Caki2 (cell line): ENCODE measurements around the gene KNG1. TPM values are rescaled to one million over a fixed set of nuclear protein-coding genes. Genes with fewer than 3 reads are reported as not detected.

ENCODE experiments used
- DNase-seq: peaks from one replicate; pipeline ENCODE4 v3.0.0-alpha.2; 2015; ENCODE audit warnings: low read depth
- in situ Hi-C: cut with HindIII; loops from 2 replicates; pipeline ENCODE4 v1.10.0; 2016; ENCODE audit warnings: low sequenced_read_pairs, low pct_unique_long_range_greater_than_20kb, mixed read lengths
- total RNA-seq: library from RNA; depleted of rRNA; stranded (reverse); fragments of >200 nt; shearing (Covaris generic); gene quantifications from 2 replicates; pipeline ENCODE4 v1.2.3, GENCODE V29; 2014; ENCODE audit warnings: low replicate concordance

KNG1 gene
- total RNA-seq, 1 experiment from 2014 or later = not detected

DNA sequence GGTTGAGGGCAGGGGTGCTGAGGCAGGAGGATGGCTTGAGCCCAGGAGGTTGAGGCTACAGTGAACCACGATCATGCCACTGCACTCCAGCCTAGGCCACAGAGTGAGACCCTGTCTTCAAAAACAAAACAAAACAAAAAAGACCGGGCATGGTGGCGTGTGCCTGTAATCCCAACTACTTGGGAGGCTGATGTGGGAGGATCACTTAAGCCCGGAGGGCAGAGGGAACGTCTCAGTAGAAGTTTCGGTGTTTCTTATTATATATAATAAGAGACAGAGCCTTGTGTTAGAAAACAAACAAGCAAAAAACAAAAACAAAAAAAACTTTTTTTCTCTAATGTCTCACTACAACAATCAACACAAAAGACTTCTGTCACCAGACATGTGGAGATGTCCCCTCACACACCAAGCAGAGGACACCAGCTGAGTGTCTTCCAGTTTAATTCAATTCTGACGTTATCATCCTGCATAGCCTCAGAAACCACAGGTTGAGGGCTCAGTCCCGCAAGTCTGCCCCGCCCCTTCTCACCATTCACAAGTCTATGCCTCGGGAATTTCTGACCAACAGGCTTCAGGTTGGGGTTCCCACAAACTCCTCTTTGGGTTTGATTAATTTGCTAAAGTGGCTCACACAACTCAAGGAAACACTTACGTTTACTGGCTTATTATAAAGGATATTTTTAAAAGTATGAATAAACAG, 42.2 kb downstream of the KNG1 start:
- in situ Hi-C loops = no loop called here
- no peak for DNase-seq

DNA sequence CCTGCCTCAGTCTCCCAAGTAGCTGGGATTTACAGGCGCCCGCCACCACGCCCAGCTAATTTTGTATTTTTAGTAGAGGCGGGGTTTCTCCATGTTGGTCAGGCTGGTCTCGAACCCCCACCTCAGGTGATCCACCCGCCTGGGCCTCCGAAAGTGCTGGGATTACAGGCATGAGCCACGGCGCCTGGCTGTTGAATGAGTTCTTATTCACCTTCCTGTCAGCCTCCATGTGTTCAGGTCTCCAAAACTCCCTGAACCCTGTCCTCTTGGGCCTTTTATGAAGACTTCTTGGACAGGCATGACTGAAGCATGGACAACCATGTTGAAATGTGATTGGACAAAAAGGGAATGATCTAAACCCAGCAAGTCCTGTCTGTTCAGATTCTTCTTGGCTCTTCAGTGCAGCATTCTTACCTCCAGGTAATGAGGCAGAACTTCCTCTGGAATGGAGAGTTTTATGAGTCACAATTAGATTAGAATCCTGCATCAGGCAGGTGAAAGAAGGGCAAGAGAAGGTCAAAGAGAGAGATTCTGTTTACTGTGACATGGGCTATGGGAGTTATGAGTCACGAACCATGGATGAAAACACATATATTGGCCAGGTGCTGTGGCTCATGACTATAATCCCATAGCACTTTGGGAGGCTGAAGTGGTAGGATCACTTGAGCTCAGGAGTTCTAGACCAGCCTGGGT, 43.1 kb downstream of the KNG1 start:
- peak; percentile 93 for DNase-seq
- in situ Hi-C loops = no loop called here

DNA sequence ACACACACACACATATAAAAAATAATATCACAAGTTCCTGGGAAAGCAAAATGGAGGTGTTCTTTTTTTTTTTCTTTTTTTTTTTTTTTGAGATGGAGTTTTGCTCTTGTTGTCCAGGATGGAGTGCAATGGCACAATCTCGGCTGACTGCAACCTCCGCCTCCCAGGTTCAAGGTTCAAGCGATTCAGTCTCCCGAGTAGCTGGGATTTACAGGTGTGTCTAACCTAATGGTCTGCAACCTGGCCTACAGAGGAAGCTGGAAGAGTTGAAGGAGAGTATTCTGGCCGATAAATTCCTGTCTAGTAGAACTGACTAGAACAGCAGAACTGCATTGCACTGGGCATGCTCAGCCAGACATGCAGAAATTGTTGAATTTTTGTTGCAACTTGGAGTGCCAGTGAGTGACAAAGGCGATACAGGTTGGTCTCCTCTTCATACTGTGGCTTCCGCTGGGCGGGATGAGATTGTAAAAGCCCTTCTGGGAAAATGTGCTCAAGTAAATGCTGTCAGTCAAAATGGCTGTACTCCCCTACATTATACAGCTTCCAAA, 43.8 kb downstream of the KNG1 start:
- in situ Hi-C loops = no loop called here
- no peak for DNase-seq

DNA sequence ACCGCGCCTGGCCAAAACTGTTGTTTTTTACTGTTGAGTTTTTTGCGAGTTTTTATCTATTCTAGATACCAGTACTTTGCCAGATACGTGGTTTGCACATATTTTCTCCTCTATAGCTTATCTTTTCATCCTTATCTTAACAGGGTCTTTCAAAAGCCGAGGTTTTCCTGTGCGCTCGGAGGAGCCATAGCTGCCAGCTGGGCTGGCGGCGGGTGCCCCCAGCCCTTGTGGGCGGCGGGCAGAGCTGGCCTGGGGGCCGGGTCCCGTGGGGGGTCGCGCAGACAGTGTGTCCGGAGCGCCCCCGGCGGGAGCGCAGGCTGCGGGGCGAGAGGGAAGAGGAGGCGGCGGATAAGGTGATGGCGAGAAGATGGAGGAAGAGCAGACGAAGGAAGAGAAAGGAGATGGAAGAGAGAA, 55.1 kb downstream of the KNG1 start:
- no peak for DNase-seq
- in situ Hi-C loops = no loop called here

DNA sequence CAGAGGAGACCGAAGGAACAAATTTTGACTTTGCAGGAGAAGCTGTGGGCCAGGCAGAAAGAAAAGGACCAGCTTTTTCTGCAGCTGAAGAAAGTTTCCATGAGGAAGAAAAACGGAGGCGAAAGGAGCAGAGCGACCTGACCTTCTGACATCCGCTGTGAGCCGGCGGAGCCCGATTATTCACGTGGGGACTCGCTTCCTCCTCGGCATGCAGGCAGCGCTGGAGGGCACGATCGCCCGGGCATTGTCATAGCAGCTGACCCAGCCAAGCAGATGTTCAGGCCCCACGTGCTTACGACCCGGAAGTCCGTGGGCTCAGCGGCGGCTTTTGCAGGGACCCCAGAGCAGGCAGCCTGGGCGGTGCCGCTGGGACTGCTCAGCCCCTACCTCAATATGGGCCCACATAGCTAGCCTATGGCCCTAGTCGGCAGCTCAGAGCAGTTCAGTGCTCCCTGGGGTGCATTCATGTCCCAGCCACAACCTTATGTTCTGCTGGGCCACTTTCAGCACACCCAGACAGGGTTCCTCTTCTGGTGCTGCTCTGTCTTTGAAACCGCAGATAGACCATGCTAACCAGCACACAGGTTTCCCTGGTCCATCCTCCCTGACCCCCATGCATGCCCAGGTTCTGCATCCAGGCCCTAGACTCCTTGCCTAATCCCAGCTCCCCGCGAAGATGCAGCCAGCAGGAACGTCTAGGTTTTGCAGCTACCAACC, 55.7 kb downstream of the KNG1 start:
- no peak for DNase-seq
- in situ Hi-C loops = no loop called here

DNA sequence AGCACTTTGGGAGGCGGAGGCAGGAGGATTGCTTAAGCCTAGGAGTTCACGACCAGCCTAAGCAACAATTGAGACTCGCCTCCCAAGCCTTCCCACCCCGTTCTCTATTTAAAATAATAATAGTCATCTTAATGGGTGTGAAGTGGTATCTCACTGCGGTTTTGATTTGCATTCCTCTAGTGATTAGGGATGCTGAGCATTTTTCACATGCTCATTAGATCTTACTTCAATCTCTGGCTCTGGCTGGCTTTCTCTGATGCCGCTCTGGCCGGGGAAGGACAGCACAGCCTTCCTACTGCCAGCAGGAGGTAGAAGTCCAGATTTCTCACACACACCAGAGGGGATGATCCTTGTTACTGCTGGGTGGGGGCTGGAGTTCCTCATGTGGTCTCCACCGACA, 58.8 kb downstream of the KNG1 start:
- in situ Hi-C loops = no loop called here
- no peak for DNase-seq

DNA sequence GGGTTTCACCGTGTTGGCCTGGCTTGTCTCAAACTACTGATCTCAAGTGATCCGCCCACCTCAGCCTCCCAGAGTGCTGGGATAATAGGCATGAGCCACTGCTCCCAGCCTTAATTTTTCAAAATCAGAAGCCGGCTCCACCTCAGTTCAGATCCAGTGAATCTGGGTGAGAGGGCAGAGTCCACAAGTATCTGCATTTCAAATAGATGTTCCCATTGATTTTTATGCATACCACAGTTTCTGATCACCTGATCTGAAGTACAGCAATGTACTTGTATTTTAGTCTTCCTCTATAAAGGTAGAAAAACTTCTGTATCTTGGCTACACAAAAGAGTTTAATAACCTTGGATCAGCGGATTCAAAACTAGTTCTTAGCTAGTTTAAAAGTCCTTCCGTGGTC, 62.0 kb downstream of the KNG1 start:
- in situ Hi-C loops = no loop called here

DNA sequence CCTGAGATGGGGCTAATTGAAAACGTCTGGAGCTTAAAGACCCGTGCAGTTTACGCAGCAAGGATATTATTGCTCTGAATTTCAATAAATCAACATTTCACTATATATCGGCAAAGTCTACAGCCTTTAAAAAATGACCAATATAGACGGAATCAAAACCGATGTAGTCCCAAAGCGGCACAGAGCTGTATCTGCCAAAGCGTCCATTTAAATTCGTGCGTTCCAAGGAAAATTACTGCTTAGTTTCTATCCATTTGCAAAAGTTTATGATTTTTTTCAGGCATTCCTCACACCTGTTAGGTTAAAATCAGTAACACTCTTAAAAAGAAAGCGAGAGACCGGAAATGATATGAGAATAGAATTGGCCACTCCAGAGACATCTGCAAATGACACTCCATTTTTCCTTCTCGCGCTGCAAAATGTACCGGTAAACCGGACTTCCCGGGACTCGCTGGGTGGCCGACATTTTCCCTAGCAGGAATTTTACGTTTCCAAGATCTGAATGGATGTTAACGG, 65.4 kb downstream of the KNG1 start:
- in situ Hi-C loops = no loop called here
- no peak for DNase-seq

More for the DNA sequence above, 62.0 kb downstream of the KNG1 start:
- no peak for DNase-seq

DNA sequence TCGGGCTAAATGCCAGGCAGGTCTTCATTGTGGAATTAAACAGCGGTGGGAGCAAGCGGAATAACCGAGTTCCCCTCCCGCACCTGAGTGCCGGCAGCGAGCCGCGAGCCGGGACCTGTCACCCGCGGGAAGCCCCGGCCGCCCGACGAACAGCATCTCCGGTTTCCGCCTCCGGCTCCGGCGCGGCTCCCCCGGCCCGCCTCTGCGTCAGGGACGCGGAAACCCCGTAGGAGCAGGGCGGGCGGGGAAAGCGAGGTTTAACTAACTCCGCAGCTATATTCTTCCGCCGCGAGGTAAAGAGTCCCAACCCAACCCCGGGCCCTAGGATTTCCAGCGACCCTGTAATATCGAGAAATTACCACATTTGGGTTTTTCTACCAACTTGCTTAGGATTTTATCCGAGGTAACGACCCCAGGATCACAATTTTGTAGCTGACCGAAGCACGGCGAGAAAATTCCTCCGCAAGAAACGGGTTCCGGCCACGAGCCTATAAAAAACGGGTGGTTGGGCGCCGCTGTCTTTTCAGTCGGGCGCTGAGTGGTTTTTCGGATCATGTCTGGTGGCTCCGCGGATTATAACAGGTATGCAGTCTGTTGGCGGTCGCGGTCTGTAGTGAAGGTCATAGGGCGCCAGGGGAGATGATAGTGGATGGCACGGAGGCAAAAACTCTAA, 66.0 kb downstream of the KNG1 start, which contains the start of gene EIF4A2:
TSS of gene EIF4A2 (plus strand) at position 520 of the 673 bp plus-strand sequence. CDS start at position 554, 34 bp downstream.
- in situ Hi-C loops = no loop called here
- peak; percentile 86 for DNase-seq

DNA sequence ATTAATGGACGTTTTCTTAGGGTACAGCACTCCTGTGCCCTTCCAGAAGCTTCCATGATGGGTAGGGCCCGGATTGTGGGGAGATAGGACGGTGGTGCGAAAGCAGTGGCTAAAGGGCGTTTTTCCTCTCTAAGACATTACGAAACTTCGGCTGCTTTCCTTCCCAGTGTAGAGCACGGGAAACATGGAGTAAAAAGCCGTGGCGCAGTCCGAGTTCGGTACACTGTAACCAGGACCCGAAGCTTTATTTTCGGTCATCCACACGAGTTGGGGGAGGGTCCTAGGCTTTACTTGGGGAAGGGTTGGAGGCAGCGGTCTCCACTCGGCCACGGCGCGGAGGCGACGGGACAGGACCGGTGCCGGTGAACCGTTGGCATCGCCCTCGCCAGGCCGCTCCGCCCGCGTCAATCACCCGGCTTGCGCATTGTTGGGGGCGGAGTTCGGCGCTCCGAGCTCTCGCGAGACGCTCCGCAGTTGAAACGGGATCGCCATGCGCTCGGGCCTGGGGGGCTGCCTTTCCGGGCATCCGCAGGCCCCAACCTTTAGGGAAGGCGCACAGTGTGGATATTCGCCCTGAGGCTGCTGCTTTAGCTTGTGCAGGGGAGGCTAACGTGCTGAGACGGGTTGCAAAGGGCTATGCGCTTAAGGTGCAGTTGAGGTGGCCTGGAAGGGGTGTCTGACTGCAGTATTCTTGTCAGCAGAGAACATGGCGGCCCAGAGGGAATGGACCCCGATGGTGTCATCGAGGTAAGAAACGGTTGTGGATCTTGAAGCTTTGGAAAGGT, 66.8 kb downstream of the KNG1 start:
- in situ Hi-C loops = no loop called here
- DNase-seq = peak; percentile 67

DNA sequence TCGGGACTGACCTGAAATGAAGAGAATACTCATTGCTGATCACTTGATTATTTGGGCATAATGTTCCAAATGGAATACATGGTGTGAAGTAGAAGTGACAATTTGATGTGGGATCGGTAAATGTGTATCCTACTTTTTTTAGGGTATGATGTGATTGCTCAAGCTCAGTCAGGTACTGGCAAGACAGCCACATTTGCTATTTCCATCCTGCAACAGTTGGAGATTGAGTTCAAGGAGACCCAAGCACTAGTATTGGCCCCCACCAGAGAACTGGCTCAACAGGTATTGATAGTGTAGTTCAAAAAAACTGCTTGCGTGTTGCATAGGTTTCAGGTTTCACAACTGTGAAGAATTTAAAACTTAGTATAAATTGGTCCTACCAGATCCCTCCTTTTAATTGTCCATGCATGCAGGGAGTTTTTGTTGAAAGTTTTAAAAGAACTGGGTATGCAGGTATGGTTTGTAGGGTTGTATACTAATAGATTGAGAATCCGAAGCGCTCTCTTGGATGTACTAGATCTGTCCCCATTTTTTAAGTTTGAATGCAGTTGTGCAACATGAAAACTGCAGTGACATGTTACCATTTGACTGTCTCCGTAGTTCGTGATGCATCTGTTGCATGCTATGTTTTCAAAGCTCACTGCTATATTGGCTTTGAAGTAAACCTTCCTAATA, 67.8 kb downstream of the KNG1 start:
- in situ Hi-C loops = no loop called here
- no peak for DNase-seq

DNA sequence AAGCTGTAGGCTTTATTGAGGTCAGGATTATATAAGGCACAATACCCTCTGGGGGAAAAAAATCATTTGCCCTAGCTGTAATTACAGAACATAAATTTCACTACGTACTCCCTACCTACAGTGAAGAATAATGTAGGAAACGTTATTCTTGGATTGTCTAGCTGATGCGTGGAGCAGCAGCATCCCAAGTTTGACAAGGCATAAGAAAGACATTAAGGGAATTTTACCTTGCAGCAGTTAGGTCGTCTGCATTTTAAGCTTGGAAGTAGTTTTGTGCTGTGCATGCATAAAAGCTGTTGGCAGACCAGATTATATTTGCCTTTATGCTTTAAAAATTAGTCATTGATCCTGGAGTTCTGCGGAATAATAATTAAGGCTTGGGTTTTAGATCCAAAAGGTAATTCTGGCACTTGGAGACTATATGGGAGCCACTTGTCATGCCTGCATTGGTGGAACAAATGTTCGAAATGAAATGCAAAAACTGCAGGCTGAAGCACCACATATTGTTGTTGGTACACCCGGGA, 68.4 kb downstream of the KNG1 start:
- DNase-seq = no peak
- in situ Hi-C loops = no loop called here

DNA sequence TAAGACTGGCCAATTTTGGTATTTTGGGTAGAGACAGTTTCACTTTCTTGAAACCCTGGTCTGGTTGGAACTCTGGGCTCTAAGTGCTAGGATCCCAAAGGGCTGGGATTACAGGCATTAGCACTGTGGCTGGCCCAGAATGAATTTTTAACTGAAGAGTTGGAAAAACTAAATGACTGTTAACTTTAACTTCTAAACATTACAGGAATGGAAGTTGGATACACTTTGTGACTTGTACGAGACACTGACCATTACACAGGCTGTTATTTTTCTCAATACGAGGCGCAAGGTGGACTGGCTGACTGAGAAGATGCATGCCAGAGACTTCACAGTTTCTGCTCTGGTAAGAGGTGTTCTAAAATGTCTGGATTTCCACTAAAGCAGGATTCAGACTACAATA, 69.8 kb downstream of the KNG1 start:
- in situ Hi-C loops = no loop called here
- no peak for DNase-seq

DNA sequence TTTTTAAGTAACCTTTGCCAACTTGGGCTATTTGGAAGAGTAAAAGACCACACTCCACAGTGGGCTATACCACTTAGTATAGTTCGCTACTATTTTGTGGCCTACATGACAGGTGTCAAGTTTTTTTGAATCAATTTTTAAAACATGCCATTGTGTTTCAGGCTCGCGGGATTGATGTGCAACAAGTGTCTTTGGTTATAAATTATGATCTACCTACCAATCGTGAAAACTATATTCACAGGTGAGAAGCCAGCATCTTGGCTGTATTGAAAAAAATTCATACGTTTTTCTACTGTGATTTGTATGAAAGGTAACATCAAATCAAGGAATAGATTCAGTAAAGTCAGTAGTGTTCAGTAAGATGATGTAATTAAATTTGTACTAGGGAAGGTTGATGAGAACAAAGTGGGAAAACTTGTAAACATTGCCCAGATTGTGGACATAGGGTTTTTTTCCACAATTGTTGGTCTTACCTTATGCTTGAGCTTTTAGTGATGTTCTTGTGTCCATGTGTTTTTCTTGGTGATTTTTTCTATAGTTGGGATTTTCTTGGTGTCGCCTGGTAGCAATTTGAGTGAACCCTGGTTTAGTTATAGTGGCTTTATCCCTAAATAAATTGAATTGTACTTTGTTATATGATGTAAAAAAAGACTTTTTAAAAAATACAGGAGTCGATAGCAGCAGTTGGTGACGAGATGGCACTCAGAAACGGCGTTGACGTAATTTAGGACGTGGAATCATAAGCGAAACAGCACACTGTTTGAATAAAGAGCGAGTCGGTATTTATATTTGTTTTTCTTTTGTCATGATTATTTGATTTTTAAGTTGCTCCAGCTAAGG, 70.7 kb downstream of the KNG1 start:
- DNase-seq = no peak
- in situ Hi-C loops = no loop called here

DNA sequence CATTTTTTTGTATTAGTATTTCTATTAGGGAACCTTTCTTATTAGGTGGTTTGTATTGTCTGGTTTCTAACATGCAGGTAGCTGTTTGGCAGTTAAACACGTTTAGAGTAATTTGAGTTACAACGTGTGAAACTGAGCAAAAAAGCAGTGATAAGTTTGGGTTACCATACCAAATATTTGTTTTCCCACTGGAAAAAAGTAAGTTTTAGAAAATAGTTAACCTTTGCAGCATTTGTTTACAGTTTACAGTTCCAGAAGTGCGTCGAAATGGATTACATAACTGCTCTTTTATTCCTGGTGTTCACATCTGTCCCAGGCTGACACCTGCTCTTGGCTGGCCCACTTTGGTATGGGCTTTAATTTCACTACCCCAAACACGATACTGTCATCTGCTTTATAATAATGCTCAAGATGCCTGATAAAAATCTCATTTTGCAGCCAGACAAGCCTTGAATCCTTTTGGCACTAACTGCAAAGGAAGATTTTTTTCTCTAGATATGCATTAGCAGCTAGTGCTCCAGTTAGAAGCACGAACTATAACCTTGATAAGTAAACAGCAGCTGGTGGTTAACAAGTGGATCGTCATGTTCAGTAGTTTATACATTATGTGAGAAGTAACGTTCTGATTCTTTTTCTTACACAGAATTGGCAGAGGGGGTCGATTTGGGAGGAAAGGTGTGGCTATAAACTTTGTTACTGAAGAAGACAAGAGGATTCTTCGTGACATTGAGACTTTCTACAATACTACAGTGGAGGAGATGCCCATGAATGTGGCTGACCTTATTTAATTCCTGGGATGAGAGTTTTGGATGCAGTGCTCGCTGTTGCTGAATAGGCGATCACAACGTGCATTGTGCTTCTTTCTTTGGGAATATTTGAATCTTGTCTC, 71.6 kb downstream of the KNG1 start:
- in situ Hi-C loops = no loop called here
- peak; percentile 23 for DNase-seq
